Measurements from ENCODE around the gene RFTN1. TPM values are rescaled to one million over a fixed set of nuclear protein-coding genes. Genes with fewer than 3 reads are reported as not detected.

The RFTN1 gene
- 100 to 1,000 TPM; 128 to 132 TPM for total RNA-seq

GRCh38 chr3:16513141-16514020 is at the start of gene RFTN1:
RFTN1 (minus strand) TSS chr3:16513699; CDS start chr3:16493869, 19,830 bp downstream.
- Mint-ChIP-seq H3K27me3 (ENCODE audit: low read depth) (no peaks in the 10 kb centered on the region), H3K36me3 (ENCODE audit: insufficient read depth in 2 of 2) (peaks cover 5 to 10% of the 10 kb centered on the region in 2 donors), H3K4me1 (ENCODE audit: low read depth) (peaks cover 84% of the 10 kb centered on the region), H3K27ac (peak within 1 kb of the TSS; percentile 64), H3K9me3 (no peaks in the 10 kb centered on the region), H3K4me3 (peak within 1 kb of the TSS; percentile 75 to 98)
- ATAC-seq (replicated peaks in 1 of 2) = peak; percentile 10 to 19
- DNase-seq = peak; percentile 63 to 74

DNA sequence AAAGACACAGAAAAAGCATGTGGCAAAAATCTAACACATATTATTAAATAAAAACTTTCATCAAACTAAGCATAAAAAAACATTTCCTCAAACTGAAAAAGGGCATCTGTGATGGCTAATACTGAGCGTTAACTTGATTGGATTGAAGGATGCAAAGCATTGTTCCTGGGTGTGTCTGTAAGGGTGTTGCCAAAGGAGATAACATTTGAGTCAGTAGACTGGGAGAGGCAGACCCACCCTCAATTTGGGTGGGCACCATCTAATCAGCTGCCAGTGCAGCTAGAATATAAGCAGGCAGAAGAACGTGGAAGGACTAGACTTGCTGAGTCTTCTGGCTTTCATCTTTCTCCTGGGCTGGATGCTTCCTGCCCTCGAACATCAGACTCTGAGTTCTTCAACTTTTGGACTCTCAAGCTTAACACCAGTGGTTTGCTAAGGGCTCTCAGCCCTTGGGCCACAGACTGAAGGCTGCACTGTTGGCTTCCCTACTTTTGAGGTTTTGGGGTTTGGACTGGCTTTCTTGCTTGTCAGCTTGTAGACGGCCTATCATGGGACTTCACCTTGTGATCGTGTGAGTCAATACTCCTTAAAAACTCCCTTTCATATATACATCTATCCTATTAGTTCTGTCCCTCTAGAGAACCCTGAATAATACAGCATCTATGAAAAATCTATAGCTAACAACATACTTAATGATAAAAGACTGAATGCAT is 46.3 kb upstream of the RFTN1 start:
- no peak for DNase-seq
- Mint-ChIP-seq H3K4me1 (ENCODE audit: low read depth) (no peaks in the 10 kb centered on the region), H3K27me3 (ENCODE audit: low read depth) (peaks cover 25% of the 10 kb centered on the region), H3K9me3 (no peaks in the 10 kb centered on the region), H3K4me3 (no peak overlapping the region), H3K27ac (no peak overlapping the region), H3K36me3 (ENCODE audit: insufficient read depth in 2 of 2) (peaks cover 0 to 6% of the 10 kb centered on the region in 2 donors)
- ATAC-seq (replicated peaks in 1 of 2) = no peak

DNA sequence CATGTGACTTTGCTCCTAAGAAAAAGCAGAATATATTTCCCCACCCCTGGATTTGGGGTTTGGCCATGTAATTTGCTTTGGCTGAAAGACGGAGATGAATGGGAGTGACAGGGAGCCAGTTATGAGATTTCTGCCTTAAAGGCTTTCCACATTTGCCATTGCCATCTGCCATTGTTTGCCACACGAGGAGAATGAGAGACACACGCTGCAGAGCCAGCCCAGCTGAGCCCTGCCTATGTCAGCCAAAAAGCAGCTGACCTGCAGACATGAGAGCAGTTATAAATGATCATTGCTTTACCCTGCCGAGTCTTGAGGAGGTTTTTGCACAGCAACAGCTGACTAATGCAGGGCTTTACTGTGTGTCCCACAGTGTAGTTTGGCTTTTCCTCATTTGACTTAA is 40.6 kb upstream of the RFTN1 start:
- H3K4me3 Mint-ChIP-seq = no peak overlapping the region
- H3K27me3 Mint-ChIP-seq (ENCODE audit: low read depth) = peaks cover 24% of the 10 kb centered on the region
- H3K36me3 Mint-ChIP-seq (ENCODE audit: insufficient read depth in 2 of 2) = peaks cover 0 to 2% of the 10 kb centered on the region in 2 donors
- ATAC-seq (replicated peaks in 1 of 2) = no peak
- peaks cover 19% of the 10 kb centered on the region for H3K4me1 Mint-ChIP-seq (ENCODE audit: low read depth)
- no peak for DNase-seq
- H3K9me3 Mint-ChIP-seq = peaks cover 0 to 2% of the 10 kb centered on the region in 2 donors
- H3K27ac Mint-ChIP-seq = no peak overlapping the region

DNA sequence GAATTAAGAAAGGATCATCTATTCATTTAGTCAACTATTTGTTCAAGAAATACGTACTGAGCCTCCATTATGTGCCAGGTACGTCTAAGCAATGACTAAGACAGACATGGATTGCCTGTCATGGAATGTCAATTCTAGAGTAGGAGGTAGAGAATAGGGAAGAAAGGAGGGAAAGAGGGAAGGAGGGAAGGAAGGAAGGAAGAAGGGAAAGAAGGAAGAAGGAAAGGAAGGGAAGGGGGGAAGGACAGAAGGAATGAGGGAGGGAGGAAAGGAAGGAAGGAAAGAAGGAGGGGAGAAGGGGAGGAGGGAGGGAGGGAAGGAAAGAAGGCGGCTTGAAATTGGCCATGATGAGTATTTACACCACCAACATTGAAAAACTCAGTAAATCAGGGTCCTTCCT is 39.3 kb upstream of the RFTN1 start:
- Mint-ChIP-seq H3K27me3 (ENCODE audit: low read depth) (peaks cover 17% of the 10 kb centered on the region), H3K36me3 (ENCODE audit: insufficient read depth in 2 of 2) (peaks cover 0 to 2% of the 10 kb centered on the region in 2 donors), H3K27ac (no peak overlapping the region), H3K9me3 (peaks cover 0 to 2% of the 10 kb centered on the region in 2 donors), H3K4me3 (no peak overlapping the region), H3K4me1 (ENCODE audit: low read depth) (peaks cover 19% of the 10 kb centered on the region)
- no peak for ATAC-seq (replicated peaks in 1 of 2)
- no peak for DNase-seq

DNA sequence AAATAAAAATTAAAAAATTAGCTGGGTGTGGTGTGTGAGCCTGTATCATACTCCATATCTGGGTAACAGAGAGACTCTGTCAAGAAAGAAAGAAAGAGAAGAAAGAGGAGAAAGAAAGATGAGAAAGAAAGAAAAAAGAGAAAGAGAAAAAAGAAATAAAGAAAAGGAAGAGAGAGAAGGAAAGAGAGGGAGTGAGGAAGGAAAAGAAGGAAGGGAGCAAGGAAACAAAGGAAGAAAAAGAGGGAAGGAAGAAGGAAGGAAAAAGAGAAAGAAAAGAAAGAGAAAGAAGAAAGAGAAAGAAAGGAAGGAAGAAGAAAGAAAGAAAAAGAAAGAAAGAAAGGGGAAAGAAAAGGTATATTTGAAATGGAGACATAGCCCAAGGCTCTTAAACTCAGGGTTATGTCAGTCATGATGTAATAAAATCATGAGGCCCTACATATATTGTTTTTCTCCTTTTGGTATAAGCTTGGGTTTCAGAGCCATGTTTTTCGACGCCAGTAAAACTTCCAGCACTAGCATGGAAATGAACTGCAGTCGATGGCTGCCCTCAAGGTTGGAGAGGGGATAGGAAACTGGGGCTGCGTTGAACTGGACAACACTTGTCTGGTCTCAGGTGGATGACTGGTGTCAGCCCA is 38.0 kb upstream of the RFTN1 start:
- peaks cover 16% of the 10 kb centered on the region for H3K27me3 Mint-ChIP-seq (ENCODE audit: low read depth)
- peaks cover 0 to 2% of the 10 kb centered on the region in 2 donors for H3K9me3 Mint-ChIP-seq
- ATAC-seq (replicated peaks in 1 of 2) (no peak), DNase-seq (no peak)
- H3K27ac Mint-ChIP-seq = peak overlapping the region; percentile 97
- H3K36me3 Mint-ChIP-seq (ENCODE audit: insufficient read depth in 2 of 2) = peaks cover 0 to 2% of the 10 kb centered on the region in 2 donors
- H3K4me3 Mint-ChIP-seq = no peak overlapping the region
- H3K4me1 Mint-ChIP-seq (ENCODE audit: low read depth) = peaks cover 25% of the 10 kb centered on the region

DNA sequence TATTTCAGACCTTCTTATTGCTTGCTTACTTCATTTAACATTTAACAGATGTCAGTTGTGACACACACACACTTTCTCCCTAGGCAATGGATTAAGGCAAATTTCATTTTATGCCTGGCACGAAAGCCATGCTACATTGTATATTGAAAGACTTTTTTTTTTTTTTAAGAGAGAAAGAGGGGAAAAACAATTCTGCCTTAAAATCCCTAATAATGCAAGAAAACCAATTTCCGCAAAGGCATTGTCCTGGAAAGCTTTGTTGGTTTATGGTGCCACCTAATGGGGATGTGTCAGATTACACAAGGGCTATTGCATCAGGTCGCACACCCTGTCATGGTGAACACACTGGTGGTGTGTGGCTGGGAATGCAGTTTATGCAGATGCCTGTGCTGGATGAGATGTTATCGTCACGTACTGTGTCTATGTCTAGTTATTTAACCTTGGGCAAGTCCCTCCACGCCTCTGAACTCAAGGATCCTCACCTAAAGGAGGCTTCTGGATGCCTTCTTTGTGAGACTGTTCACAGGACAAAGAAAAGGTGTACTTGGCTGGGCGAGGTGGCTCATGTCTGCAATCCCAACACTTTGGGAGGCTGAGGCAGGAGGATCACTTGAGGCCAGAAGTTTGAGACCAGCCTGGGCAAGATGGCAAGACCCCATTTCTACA is 37.3 kb upstream of the RFTN1 start:
- H3K4me3 Mint-ChIP-seq = peak overlapping the region; percentile 26 to 48
- DNase-seq (peak; percentile 77 to 85), ATAC-seq (replicated peaks in 1 of 2) (peak; percentile 98 to 100)
- H3K36me3 Mint-ChIP-seq (ENCODE audit: insufficient read depth in 2 of 2) = peaks cover 0 to 2% of the 10 kb centered on the region in 2 donors
- H3K4me1 Mint-ChIP-seq (ENCODE audit: low read depth) = peaks cover 26% of the 10 kb centered on the region
- peak overlapping the region; percentile 97 for H3K27ac Mint-ChIP-seq
- H3K27me3 Mint-ChIP-seq (ENCODE audit: low read depth) = peaks cover 16% of the 10 kb centered on the region
- peaks cover 0 to 2% of the 10 kb centered on the region in 2 donors for H3K9me3 Mint-ChIP-seq

- peaks cover 0 to 2% of the 10 kb centered on the region in 2 donors for H3K36me3 Mint-ChIP-seq (ENCODE audit: insufficient read depth in 2 of 2)
- no peak overlapping the region for H3K27ac Mint-ChIP-seq
- peaks cover 16% of the 10 kb centered on the region for H3K27me3 Mint-ChIP-seq (ENCODE audit: low read depth)
- H3K4me1 Mint-ChIP-seq (ENCODE audit: low read depth) = peaks cover 26% of the 10 kb centered on the region
- H3K9me3 Mint-ChIP-seq = peaks cover 0 to 2% of the 10 kb centered on the region in 2 donors
- no peak overlapping the region for H3K4me3 Mint-ChIP-seq
- ATAC-seq (replicated peaks in 1 of 2) (peak in 1 of 2 donors; percentile 4), DNase-seq (no peak)
These were observed 36.8 kb upstream of the RFTN1 start for GRCh38 chr3:16550305-16550675.

GRCh38 chr3:16548721-16549120 is 35.2 kb upstream of the RFTN1 start:
- H3K36me3 Mint-ChIP-seq (ENCODE audit: insufficient read depth in 2 of 2) = peaks cover 0 to under 1% of the 10 kb centered on the region in 2 donors
- H3K27ac Mint-ChIP-seq = peak overlapping the region; percentile 24
- ATAC-seq (replicated peaks in 1 of 2) (no peak), DNase-seq (no peak)
- H3K4me3 Mint-ChIP-seq = no peak overlapping the region
- peaks cover 0 to under 1% of the 10 kb centered on the region in 2 donors for H3K9me3 Mint-ChIP-seq
- H3K27me3 Mint-ChIP-seq (ENCODE audit: low read depth) = peaks cover 16% of the 10 kb centered on the region
- peaks cover 26% of the 10 kb centered on the region for H3K4me1 Mint-ChIP-seq (ENCODE audit: low read depth)

DNA sequence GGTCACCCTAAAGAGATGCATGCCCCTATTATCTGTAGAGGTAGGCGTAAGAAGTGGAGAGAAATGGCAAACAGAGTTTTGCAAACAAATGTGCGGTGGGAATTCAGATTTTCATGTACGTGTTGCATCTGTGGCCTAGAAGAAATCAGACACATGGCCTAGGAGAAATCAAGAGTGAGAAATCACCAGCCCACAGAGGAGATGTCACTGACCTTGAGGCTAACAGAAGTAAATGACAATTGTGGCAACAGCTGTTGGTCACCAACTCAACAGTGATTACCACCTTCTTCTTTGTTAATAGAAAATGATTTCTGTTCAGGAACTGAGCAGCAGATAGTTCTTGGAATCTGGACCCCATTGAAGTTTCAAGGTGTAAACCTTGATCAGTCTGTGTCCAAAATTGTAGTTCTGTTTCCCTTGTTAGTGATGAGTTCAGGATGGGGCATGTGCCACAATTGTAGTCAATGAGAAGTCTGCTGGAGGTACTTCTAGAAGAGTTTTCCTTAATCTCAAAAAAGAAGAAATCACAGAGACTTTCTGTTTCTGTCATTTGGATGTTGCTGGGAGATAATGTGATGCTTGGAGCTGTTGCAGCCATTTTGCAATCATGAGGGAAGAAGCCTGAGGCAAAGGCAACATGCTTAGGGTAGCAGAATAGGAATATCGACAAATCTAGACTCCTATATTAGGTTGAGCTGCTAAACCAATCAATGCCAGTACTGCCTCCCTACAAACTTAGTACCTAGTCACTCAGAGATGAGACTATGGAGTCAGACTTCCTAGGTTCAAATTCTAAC is 34.3 kb upstream of the RFTN1 start:
- H3K4me3 Mint-ChIP-seq = no peak overlapping the region
- ATAC-seq (replicated peaks in 1 of 2) = no peak
- peaks cover 26% of the 10 kb centered on the region for H3K4me1 Mint-ChIP-seq (ENCODE audit: low read depth)

DNA sequence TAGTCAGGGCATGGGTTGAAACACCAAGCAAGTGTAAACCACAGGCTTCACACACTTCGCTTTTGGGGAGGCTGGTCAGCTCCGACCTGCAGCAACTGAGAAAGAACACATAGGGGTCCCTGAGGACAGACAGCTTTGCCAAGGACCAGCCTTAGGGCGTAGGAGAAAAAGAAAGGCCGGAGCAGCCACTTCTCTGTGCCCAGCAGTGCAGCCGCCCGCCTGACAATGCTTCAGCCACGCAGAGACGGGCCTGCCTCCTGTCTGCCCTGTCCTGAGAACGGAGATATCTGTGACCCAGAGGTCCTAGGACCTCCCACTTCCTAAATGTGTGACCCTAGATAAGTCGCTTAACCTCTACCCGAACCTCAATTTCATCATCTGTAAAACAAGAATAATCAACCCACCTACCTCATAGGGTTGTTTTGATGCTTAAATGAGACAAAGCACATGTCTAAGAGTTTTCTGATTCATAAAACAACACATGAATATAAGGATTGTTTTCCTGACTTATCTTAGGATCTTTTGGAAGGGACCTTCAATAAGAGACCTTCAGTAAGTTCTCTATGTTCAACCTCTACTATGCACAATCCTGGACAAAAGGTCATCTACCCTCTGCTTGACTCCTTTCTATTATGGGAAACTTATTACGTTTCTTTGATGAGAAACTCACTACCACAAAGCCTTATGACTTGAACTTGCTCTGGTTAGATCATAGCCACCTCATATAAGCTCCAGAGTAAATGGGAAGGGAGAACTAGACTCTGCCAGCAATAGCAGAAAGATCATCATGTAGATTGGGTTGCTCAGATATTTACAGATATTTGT is 32.9 kb upstream of the RFTN1 start:
- Mint-ChIP-seq H3K27me3 (ENCODE audit: low read depth) (no peaks in the 10 kb centered on the region), H3K9me3 (no peaks in the 10 kb centered on the region), H3K4me3 (peak overlapping the region in 1 of 2 donors; percentile 15), H3K4me1 (ENCODE audit: low read depth) (peaks cover 18% of the 10 kb centered on the region), H3K27ac (peak overlapping the region; percentile 43), H3K36me3 (ENCODE audit: insufficient read depth in 2 of 2) (no peaks in the 10 kb centered on the region)
- ATAC-seq (replicated peaks in 1 of 2) = peak; percentile 44 to 70
- no peak for DNase-seq

More for the DNA sequence above, 34.3 kb upstream of the RFTN1 start:
- Mint-ChIP-seq H3K36me3 (ENCODE audit: insufficient read depth in 2 of 2) (no peaks in the 10 kb centered on the region), H3K27me3 (ENCODE audit: low read depth) (peaks cover 8% of the 10 kb centered on the region), H3K27ac (no peak overlapping the region), H3K9me3 (no peaks in the 10 kb centered on the region)
- DNase-seq = no peak

- H3K27me3 Mint-ChIP-seq (ENCODE audit: low read depth) = peaks cover 6% of the 10 kb centered on the region
- H3K4me1 Mint-ChIP-seq (ENCODE audit: low read depth) = peaks cover 15% of the 10 kb centered on the region
- no peaks in the 10 kb centered on the region for H3K36me3 Mint-ChIP-seq (ENCODE audit: insufficient read depth in 2 of 2)
- no peak overlapping the region for H3K4me3 Mint-ChIP-seq
- H3K27ac Mint-ChIP-seq = no peak overlapping the region
- no peak for ATAC-seq (replicated peaks in 1 of 2)
- no peaks in the 10 kb centered on the region for H3K9me3 Mint-ChIP-seq
- no peak for DNase-seq
These were observed 32.1 kb upstream of the RFTN1 start for GRCh38 chr3:16545413-16546185.

Data from activated T-cell treated with anti-CD3 and anti-CD28 coated beads, Interleukin-2, amount 50 U/mL, for 72 hours (primary cell).